HG03039 (cell line): Measurements from ENCODE around the gene LEF1.

Source experiments
- ATAC-seq: cut with Tn5 transposase; IDR thresholded peaks from one replicate; pipeline ENCODE4 v1.9.1; 2021; ENCODE audit warnings: mild to moderate bottlenecking, moderate library complexity; ENCODE audit not compliant: unreplicated experiment

The LEF1 gene

GRCh38 chr4:108004646-108005045 lies 164.1 kb downstream of the LEF1 start:
- ATAC-seq: no peak

- no peak for ATAC-seq
Measured at GRCh38 chr4:108003982-108004515, 164.7 kb downstream of the LEF1 start.

GRCh38 chr4:108001540-108002135 lies 167.1 kb downstream of the LEF1 start:
- no peak for ATAC-seq

- no peak for ATAC-seq
Measured at GRCh38 chr4:107999932-108000539, 168.7 kb downstream of the LEF1 start.

GRCh38 chr4:107997794-107998193 lies 170.9 kb downstream of the LEF1 start:
- ATAC-seq: no peak
